ENCODE data around the gene RBM10. TPM values are rescaled to one million over a fixed set of nuclear protein-coding genes. Genes with fewer than 3 reads are reported as not detected.

RBM10 gene
- total RNA-seq, 3 donors from 2014 or later, result 28.2 to 33.1 (median 31.0) TPM

- peaks cover 0 to 74% of the 10 kb centered on the region in 2 donors for H3K27me3 ChIP-seq
- no peak for DNase-seq (ENCODE audit: low spot score in 2 of 2)
- intact Hi-C loops (cut with DNase I; ENCODE audit: low total_unique reads), result no loop called here
Observed at GRCh38 chrX:47184486-47184885, 39.5 kb downstream of the RBM10 start.

GRCh38 chrX:47185241-47185640 is 40.2 kb downstream of the RBM10 start:
- Histone ChIP-seq H3K36me3 (no peaks in the 10 kb centered on the region), H3K27me3 (peaks cover 0 to 69% of the 10 kb centered on the region in 2 donors), H3K4me3 (no peak overlapping the region), H3K9me3 (no peaks in the 10 kb centered on the region), H3K4me1 (no peaks in the 10 kb centered on the region), H3K27ac (no peak overlapping the region)
- no peak for DNase-seq (ENCODE audit: low spot score in 2 of 2)
- no peak for TF ChIP-seq CTCF (IDR thresholded peaks at IDR 0.05)
- intact Hi-C loops (cut with DNase I; ENCODE audit: low total_unique reads), result no loop called here

More at GRCh38 chrX:47184486-47184885, 39.5 kb downstream of the RBM10 start:
- TF ChIP-seq POLR2AphosphoS5 (IDR thresholded peaks at IDR 0.05) (no peak), POLR2A (IDR thresholded peaks at IDR 0.05) (no peak), CTCF (IDR thresholded peaks at IDR 0.05) (no peak)
- H3K4me1 ChIP-seq, result no peaks in the 10 kb centered on the region
- H3K27ac ChIP-seq, result no peak overlapping the region
- H3K4me3 ChIP-seq, result no peak overlapping the region
- no peaks in the 10 kb centered on the region for H3K9me3 ChIP-seq
- no peaks in the 10 kb centered on the region for H3K36me3 ChIP-seq

- TF ChIP-seq POLR2A (IDR thresholded peaks at IDR 0.05), result no peak
- TF ChIP-seq CTCF (IDR thresholded peaks at IDR 0.05), result no peak
- TF ChIP-seq POLR2AphosphoS5 (IDR thresholded peaks at IDR 0.05), result no peak
- Histone ChIP-seq H3K4me1 (no peaks in the 10 kb centered on the region), H3K9me3 (no peaks in the 10 kb centered on the region), H3K27ac (no peak overlapping the region), H3K27me3 (peaks cover 0 to 70% of the 10 kb centered on the region in 2 donors), H3K4me3 (no peak overlapping the region), H3K36me3 (no peaks in the 10 kb centered on the region)
- intact Hi-C loops (cut with DNase I; ENCODE audit: low total_unique reads), result no loop called here
- no peak for DNase-seq (ENCODE audit: low spot score in 2 of 2)
Observed at GRCh38 chrX:47186096-47186740, 41.2 kb downstream of the RBM10 start.

- H3K27me3 ChIP-seq, result peaks cover 0 to 60% of the 10 kb centered on the region in 2 donors
- DNase-seq (ENCODE audit: low spot score in 2 of 2), result no peak
- intact Hi-C loops (cut with DNase I; ENCODE audit: low total_unique reads), result no loop called here
Observed at GRCh38 chrX:47187106-47187677, 42.2 kb downstream of the RBM10 start.

More at GRCh38 chrX:47187106-47187677, 42.2 kb downstream of the RBM10 start:
- no peaks in the 10 kb centered on the region for H3K9me3 ChIP-seq
- no peaks in the 10 kb centered on the region for H3K36me3 ChIP-seq
- TF ChIP-seq CTCF (IDR thresholded peaks at IDR 0.05) (no peak), POLR2A (IDR thresholded peaks at IDR 0.05) (no peak), POLR2AphosphoS5 (IDR thresholded peaks at IDR 0.05) (no peak)
- no peak overlapping the region for H3K27ac ChIP-seq
- no peak overlapping the region for H3K4me3 ChIP-seq
- H3K4me1 ChIP-seq, result no peaks in the 10 kb centered on the region
